PFSK-1 (cell line): ENCODE data around the gene SMIM27.

ENCODE experiments used
- POLR2AphosphoS5 ChIP-seq: IDR thresholded peaks from 2 replicates; pipeline ENCODE4 v1.6.1; 2012; ENCODE audit warnings: low read depth, mild to moderate bottlenecking, control low read depth, low read length, moderate library complexity
- REST ChIP-seq, 2 experiments: IDR thresholded peaks; 2 replicates each; pipeline versions ENCODE4 v1.6.1 to v1.8.0; 2011 to 2012; ENCODE audit warnings: low read depth in 2 of 2, low read length in 2 of 2, control low read depth in 1 of 2, inconsistent platforms in 1 of 2, mild to moderate bottlenecking in 1 of 2, moderate library complexity in 1 of 2; ENCODE audit not compliant: insufficient read depth in 1 of 2

- TF ChIP-seq POLR2AphosphoS5 (no peak), REST (IDR thresholded peaks at IDR 0.05; ENCODE audit: insufficient read depth in 1 of 2, low read depth in 2 of 2, low read length in 2 of 2) (no peak)
Measured at GRCh38 chr9:32578976-32579375, 26.8 kb downstream of the SMIM27 start.
